ENCODE data around the gene PLCL2.

PLCL2 gene

GRCh38 chr3:17079933-17080332 is 195.2 kb downstream of the PLCL2 start:
- DNase-seq (ENCODE audit: low spot score): no peak
- in situ Hi-C loops (cut with MboI; ENCODE audit: low pct_unique_long_range_greater_than_20kb, low sequenced_read_pairs, unreplicated experiment): no loop called here

GRCh38 chr3:17081520-17081919 is 196.8 kb downstream of the PLCL2 start:
- TF ChIP-seq CTCF (IDR thresholded peaks at IDR 0.05; ENCODE audit: extremely low read depth, insufficient read depth, missing control alignments): no peak
- no peak for DNase-seq (ENCODE audit: low spot score)
- in situ Hi-C loops (cut with MboI; ENCODE audit: low pct_unique_long_range_greater_than_20kb, low sequenced_read_pairs, unreplicated experiment): no loop called here

More at GRCh38 chr3:17079933-17080332, 195.2 kb downstream of the PLCL2 start:
- TF ChIP-seq CTCF (IDR thresholded peaks at IDR 0.05; ENCODE audit: extremely low read depth, insufficient read depth, missing control alignments): no peak

GRCh38 chr3:17087509-17087908 is 202.8 kb downstream of the PLCL2 start:
- in situ Hi-C loops (cut with MboI; ENCODE audit: low pct_unique_long_range_greater_than_20kb, low sequenced_read_pairs, unreplicated experiment): no loop called here
- DNase-seq (ENCODE audit: low spot score): no peak
- no peak for TF ChIP-seq CTCF (IDR thresholded peaks at IDR 0.05; ENCODE audit: extremely low read depth, insufficient read depth, missing control alignments)

- no peak for TF ChIP-seq CTCF (IDR thresholded peaks at IDR 0.05; ENCODE audit: extremely low read depth, insufficient read depth, missing control alignments)
- no peak for DNase-seq (ENCODE audit: low spot score)
- in situ Hi-C loops (cut with MboI; ENCODE audit: low pct_unique_long_range_greater_than_20kb, low sequenced_read_pairs, unreplicated experiment): no loop called here
Observed at GRCh38 chr3:17088017-17088416, 203.3 kb downstream of the PLCL2 start.

GRCh38 chr3:17088602-17089313 is 204.0 kb downstream of the PLCL2 start:
- DNase-seq (ENCODE audit: low spot score): no peak
- TF ChIP-seq CTCF (IDR thresholded peaks at IDR 0.05; ENCODE audit: extremely low read depth, insufficient read depth, missing control alignments): no peak
- in situ Hi-C loops (cut with MboI; ENCODE audit: low pct_unique_long_range_greater_than_20kb, low sequenced_read_pairs, unreplicated experiment): no loop called here

- no peak for TF ChIP-seq CTCF (IDR thresholded peaks at IDR 0.05; ENCODE audit: extremely low read depth, insufficient read depth, missing control alignments)
- in situ Hi-C loops (cut with MboI; ENCODE audit: low pct_unique_long_range_greater_than_20kb, low sequenced_read_pairs, unreplicated experiment): no loop called here
Observed at GRCh38 chr3:17089314-17089700, 204.6 kb downstream of the PLCL2 start.

More at GRCh38 chr3:17089314-17089700, 204.6 kb downstream of the PLCL2 start:
- DNase-seq (ENCODE audit: low spot score): no peak

All from GM13977 (cell line).